Vagina (tissue), 2 donors: ENCODE results near the gene RAB44. TPM values are rescaled to one million over a fixed set of nuclear protein-coding genes. Genes with fewer than 3 reads are reported as not detected.
A peak's percentile ranks its signal among the peaks of the same experiment; 100 is the strongest.

Source experiments
- DNase-seq, 2 donors: peaks; one replicate each; pipeline ENCODE4 v3.0.0-alpha.2; 2017; ENCODE audit errors: extremely low spot score in 2 of 2
- H3K27ac ChIP-seq: fragments of 200-600 bp; sonication (generic); one replicate; pipeline ENCODE4 v1.5.1; 2019
- H3K27me3 ChIP-seq: fragments of 200-600 bp; sonication (generic); one replicate; pipeline ENCODE4 v1.5.1; 2019
- H3K36me3 ChIP-seq, 2 donors: fragments of 200-600 bp; sonication (generic); one replicate each; pipeline ENCODE4 v1.5.1; 2017 to 2019
- H3K4me1 ChIP-seq: fragments of 200-600 bp; sonication (generic); one replicate; pipeline ENCODE4 v1.5.1; 2019
- H3K4me3 ChIP-seq, 2 donors: fragments of 200-600 bp; sonication (generic); 1 replicate in 1 of 2; 2 replicates in 1 of 2; pipeline ENCODE4 v1.5.1; 2016 to 2019
- H3K9me3 ChIP-seq: fragments of 200-600 bp; sonication (generic); one replicate; pipeline ENCODE4 v1.5.1; 2019
- POLR2A ChIP-seq, 2 donors: fragments of 450-650 bp; IDR thresholded peaks; one replicate each; pipeline ENCODE4 v1.6.1; 2017; ENCODE audit warnings: antibody characterized with exemption in 2 of 2, mild to moderate bottlenecking in 2 of 2, moderate library complexity in 2 of 2
- POLR2AphosphoS5 ChIP-seq, 2 donors: sonication (generic); formaldehyde crosslinking; IDR thresholded peaks; one replicate each; pipeline ENCODE4 v1.9.0; 2017; ENCODE audit warnings: antibody characterized with exemption in 2 of 2, mild to moderate bottlenecking in 2 of 2, low read depth in 1 of 2; ENCODE audit not compliant: insufficient read depth in 1 of 2
- intact Hi-C: fragments of 100-400 bp; cut with DNase I; formaldehyde crosslinking; loops from one replicate; pipeline ENCODE4 v1.15.1; 2023
- total RNA-seq: library from RNA; depleted of rRNA; stranded (reverse); fragments of >200 nt; gene quantifications from one replicate; pipeline ENCODE4 v1.2.3, GENCODE V29; 2016
- TF ChIP-seq, protein P1 (sequence below), 3 experiments: fragments of 450-650 bp in 2 of 3; fragments of 200-600 bp in 1 of 3; sonication (generic) in 1 of 3; IDR thresholded peaks; one replicate each; pipeline ENCODE4 v1.5.1; 2017 to 2019; ENCODE audit warnings: antibody characterized with exemption in 3 of 3, mild to moderate bottlenecking in 2 of 3, moderate library complexity in 2 of 3

Gene RAB44
- total RNA-seq, 1 donor from 2014 or later: 0.49 TPM

DNA sequence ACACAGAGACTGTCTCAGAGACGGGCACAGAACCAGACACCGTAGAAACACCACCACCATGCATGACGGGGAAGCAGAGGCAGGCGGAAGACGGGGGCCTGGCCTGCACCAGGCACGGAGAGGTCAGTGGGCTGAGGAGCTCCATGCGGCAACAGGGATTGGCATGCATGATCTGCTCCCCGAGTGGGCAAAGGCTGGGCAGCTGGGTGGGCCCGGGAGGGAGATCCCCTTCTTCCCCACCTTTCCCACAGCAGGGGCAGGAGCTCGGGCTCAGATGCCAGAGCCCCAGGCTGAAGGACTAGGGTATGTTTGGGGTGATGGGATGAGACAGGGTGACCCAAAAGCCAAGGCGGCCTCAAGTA, 43.2 kb downstream of the RAB44 start:
- Histone ChIP-seq H3K4me3 (no peak overlapping the region), H3K36me3 (no peaks in the 10 kb centered on the region), H3K27ac (no peak overlapping the region), H3K4me1 (peaks cover 8% of the 10 kb centered on the region), H3K27me3 (no peaks in the 10 kb centered on the region), H3K9me3 (no peaks in the 10 kb centered on the region)
- TF ChIP-seq POLR2A (IDR thresholded peaks at IDR 0.05): no peak
- TF ChIP-seq, protein P1, sequence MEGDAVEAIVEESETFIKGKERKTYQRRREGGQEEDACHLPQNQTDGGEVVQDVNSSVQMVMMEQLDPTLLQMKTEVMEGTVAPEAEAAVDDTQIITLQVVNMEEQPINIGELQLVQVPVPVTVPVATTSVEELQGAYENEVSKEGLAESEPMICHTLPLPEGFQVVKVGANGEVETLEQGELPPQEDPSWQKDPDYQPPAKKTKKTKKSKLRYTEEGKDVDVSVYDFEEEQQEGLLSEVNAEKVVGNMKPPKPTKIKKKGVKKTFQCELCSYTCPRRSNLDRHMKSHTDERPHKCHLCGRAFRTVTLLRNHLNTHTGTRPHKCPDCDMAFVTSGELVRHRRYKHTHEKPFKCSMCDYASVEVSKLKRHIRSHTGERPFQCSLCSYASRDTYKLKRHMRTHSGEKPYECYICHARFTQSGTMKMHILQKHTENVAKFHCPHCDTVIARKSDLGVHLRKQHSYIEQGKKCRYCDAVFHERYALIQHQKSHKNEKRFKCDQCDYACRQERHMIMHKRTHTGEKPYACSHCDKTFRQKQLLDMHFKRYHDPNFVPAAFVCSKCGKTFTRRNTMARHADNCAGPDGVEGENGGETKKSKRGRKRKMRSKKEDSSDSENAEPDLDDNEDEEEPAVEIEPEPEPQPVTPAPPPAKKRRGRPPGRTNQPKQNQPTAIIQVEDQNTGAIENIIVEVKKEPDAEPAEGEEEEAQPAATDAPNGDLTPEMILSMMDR (IDR thresholded peaks at IDR 0.05): no peak
- TF ChIP-seq POLR2AphosphoS5 (IDR thresholded peaks at IDR 0.05; ENCODE audit: insufficient read depth in 1 of 2, low read depth in 1 of 2): no peak
- intact Hi-C loops: no loop called here
- DNase-seq: no peak

DNA sequence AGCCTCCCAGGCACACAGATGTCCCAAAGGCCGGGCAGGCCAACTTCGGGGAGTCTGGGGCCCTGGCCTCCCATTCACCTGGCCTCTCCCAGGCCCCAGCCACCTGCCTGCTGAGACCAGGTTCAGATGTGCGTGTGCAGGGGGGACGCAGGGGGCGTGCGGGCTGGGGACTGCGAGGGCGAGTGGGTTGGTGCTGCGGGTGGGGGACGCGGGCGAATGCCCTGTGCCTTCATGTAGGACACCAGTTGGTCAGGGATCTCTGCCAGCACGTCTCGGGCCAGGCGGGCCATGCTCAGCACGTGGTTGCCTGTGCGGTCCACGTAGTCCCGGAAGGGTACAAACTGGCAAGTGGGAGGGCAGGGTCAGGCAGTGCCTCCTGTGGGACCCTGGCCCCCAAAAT, 44.5 kb downstream of the RAB44 start:
- Histone ChIP-seq H3K4me1 (peaks cover 4% of the 10 kb centered on the region), H3K36me3 (no peaks in the 10 kb centered on the region), H3K27ac (no peak overlapping the region), H3K9me3 (no peaks in the 10 kb centered on the region), H3K27me3 (no peaks in the 10 kb centered on the region), H3K4me3 (no peak overlapping the region)
- no peak for DNase-seq
- intact Hi-C loops: no loop called here
- TF ChIP-seq POLR2A (IDR thresholded peaks at IDR 0.05): no peak
- TF ChIP-seq, protein P1 (IDR thresholded peaks at IDR 0.05): no peak
- TF ChIP-seq POLR2AphosphoS5 (IDR thresholded peaks at IDR 0.05; ENCODE audit: insufficient read depth in 1 of 2, low read depth in 1 of 2): no peak

DNA sequence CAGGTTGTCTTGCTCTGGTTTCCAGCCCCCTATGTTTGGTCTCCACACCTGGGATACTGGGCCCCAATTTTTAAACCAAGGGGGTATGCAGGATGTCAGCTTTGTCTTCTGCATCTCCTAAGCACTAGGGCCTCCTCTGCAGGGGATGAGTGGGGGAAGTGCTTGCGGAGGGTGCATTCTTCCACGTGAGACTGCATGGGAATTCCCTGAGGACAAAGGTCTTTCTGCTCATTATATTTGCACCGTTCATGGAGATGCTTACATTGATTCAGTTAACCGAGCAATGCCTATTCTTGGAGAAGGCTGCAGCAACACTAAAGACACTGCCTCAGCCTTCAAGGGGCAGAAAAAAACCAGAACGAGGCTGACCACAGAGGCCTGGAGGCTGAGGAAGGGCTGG, 45.4 kb downstream of the RAB44 start:
- no peak for DNase-seq
- H3K4me1 ChIP-seq: peaks cover 4% of the 10 kb centered on the region

DNA sequence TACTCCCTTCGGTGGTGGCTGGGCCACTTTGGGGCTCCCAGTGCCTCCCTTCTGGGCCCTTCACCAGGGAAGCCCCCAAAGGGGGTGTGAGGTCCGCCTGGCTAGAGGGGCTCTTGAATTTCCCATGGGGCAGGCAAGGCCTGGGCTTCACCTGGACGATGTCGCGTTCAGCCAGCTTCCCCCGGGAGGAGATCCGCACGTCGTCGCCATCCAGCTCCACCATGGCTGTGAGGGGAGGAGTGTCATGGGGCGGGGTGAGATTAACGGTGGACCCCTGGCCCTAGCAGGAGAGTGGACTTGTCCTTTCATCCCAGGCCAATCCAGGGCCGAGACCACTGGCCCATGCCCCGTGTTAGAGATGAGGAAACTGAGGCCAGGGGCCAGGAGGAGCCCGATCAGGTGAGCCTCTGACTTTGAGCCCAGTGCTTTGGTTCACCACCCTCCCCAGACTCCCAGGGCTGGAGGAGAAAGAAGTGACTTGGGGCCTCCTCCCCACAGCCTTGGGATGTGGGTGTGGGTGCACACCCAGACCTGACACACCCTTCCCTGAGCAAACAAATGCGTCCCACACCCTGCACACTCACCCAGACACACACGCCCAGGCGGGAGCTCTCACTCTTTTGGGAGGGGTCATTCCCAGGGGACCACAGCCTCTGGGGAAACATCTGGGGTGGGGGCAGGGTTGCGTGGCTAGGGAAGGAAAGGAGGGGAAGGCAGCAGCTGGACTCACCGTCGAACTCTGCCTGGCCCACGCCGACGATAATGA, 46.1 kb downstream of the RAB44 start:
- intact Hi-C loops: no loop called here
- H3K27ac ChIP-seq: no peak overlapping the region
- no peak for DNase-seq
- H3K27me3 ChIP-seq: no peaks in the 10 kb centered on the region
- peaks cover 4% of the 10 kb centered on the region for H3K4me1 ChIP-seq
- H3K9me3 ChIP-seq: no peaks in the 10 kb centered on the region
- TF ChIP-seq POLR2A (IDR thresholded peaks at IDR 0.05) (no peak), POLR2AphosphoS5 (IDR thresholded peaks at IDR 0.05; ENCODE audit: insufficient read depth in 1 of 2, low read depth in 1 of 2) (peak in 1 of 2 donors; percentile 30)
- TF ChIP-seq, protein P1 (IDR thresholded peaks at IDR 0.05): no peak
- no peak overlapping the region for H3K4me3 ChIP-seq
- H3K36me3 ChIP-seq: no peaks in the 10 kb centered on the region

More for the DNA sequence above, 45.4 kb downstream of the RAB44 start:
- TF ChIP-seq, protein P1 (IDR thresholded peaks at IDR 0.05): no peak
- no peak for TF ChIP-seq POLR2A (IDR thresholded peaks at IDR 0.05)
- TF ChIP-seq POLR2AphosphoS5 (IDR thresholded peaks at IDR 0.05; ENCODE audit: insufficient read depth in 1 of 2, low read depth in 1 of 2): no peak
- Histone ChIP-seq H3K36me3 (no peaks in the 10 kb centered on the region), H3K4me3 (no peak overlapping the region), H3K27me3 (no peaks in the 10 kb centered on the region), H3K27ac (no peak overlapping the region), H3K9me3 (no peaks in the 10 kb centered on the region)
- intact Hi-C loops: no loop called here

DNA sequence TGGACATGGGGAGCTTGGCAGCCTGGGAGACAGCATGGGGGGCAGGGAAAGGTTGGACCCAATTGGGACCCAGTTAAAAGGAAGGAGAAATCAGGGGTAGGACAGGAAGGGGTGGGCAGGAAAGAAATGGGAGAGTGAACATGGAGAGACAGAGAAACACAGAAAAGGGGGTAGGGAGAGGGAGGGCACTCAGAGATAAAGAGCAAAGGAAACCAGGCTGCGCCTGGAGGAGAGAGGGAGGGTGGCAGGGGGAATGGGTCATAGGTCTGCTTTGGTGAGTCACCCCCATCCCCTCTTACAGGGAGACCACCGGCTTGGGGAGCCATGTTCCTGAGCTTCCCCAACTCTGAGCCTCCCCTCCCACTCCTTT, 46.7 kb downstream of the RAB44 start:
- peaks cover 4% of the 10 kb centered on the region for H3K4me1 ChIP-seq
- H3K4me3 ChIP-seq: no peak overlapping the region
- intact Hi-C loops: no loop called here
- no peak overlapping the region for H3K27ac ChIP-seq
- no peaks in the 10 kb centered on the region for H3K36me3 ChIP-seq
- no peak for TF ChIP-seq POLR2A (IDR thresholded peaks at IDR 0.05)
- H3K27me3 ChIP-seq: no peaks in the 10 kb centered on the region
- no peaks in the 10 kb centered on the region for H3K9me3 ChIP-seq
- DNase-seq: no peak
